Right atrium auricular region (tissue), 2 donors: ENCODE data around the gene R3HCC1L. TPM values are rescaled to one million over a fixed set of nuclear protein-coding genes. Genes with fewer than 3 reads are reported as not detected.

Experiments
- DNase-seq: peaks from one replicate; pipeline ENCODE4 v3.0.0-alpha.2; 2019; ENCODE audit warnings: low spot score
- H3K27ac ChIP-seq, 2 donors: fragments of 200-600 bp; sonication (generic); 1 replicate in 1 of 2; 2 replicates in 1 of 2; pipeline ENCODE4 v1.5.1; 2016 to 2019
- H3K27me3 ChIP-seq, 2 donors: fragments of 200-600 bp; sonication (generic); one replicate each; pipeline versions ENCODE4 v1.5.1 to v1.6.0; 2017 to 2019
- H3K36me3 ChIP-seq: fragments of 200-600 bp; sonication (generic); one replicate; pipeline ENCODE4 v1.5.1; 2016
- H3K4me1 ChIP-seq, 2 donors: fragments of 200-600 bp; sonication (generic); one replicate each; pipeline versions ENCODE4 v1.5.1 to v1.6.0; 2017 to 2019
- H3K4me3 ChIP-seq, 2 donors: fragments of 200-600 bp; sonication (generic); 1 replicate in 1 of 2; 2 replicates in 1 of 2; pipeline ENCODE4 v1.5.1; 2017 to 2019; ENCODE audit warnings: mild to moderate bottlenecking in 1 of 2, moderate library complexity in 1 of 2
- H3K9me3 ChIP-seq, 2 donors: fragments of 200-600 bp; sonication (generic); one replicate each; pipeline ENCODE4 v1.5.1; 2019
- total RNA-seq, 2 donors: library from RNA; depleted of rRNA; stranded (reverse); fragments of >200 nt; gene quantifications; one replicate each; pipeline ENCODE4 v1.1.0, GENCODE V29; 2016
- TF ChIP-seq, protein P1 (sequence below), 2 donors: fragments of 200-600 bp; sonication (generic); IDR thresholded peaks; one replicate each; pipeline ENCODE4 v1.5.1; 2019; ENCODE audit warnings: antibody characterized with exemption in 2 of 2

The R3HCC1L gene
- 1 to 10 TPM; 4.0 to 5.2 TPM for total RNA-seq

DNA sequence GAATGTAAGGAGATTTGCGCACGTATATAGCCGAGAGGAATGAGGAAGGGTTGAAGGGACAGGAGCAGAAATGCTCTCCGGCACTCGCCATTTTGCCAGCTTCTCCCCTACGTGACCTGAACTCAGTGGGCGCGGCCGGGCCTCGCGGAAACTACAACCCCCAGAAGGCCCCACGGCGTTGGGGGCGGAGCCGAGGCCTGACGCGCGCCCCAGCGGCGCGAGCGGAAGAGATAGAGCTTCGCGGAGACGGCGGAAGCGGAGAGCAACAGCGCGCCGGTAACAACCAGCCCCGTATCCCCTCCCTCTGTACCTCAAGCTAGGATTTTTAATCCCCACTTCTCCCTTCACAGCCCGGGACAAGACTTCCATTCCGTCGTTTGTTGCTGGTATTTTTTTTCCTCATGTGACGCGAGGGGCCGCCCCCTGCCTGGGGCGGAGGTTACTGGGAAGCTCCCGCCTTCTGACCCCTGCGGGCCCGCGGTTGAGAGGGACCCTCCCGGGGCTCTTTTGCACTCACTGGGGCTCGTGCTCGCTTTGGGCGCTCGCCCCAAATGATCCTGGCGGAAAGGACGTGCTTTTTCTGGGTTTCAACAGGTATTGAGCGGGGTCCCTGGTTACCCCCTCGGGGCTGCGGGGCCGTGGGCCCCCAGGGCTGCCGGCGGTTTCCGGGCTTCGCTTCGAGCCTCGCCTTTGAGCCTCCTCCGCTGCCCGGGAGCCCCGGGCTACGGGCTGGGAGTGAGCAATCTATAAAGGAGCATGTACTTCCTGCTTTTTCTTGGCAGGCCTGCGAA, at the start of gene R3HCC1L:
R3HCC1L (plus strand) TSS at position 227 of the 791 bp plus-strand sequence. CDS start 73,458 bp downstream, outside the sequence.
- no peaks in the 10 kb centered on the region for H3K27me3 ChIP-seq
- peaks cover 0 to 16% of the 10 kb centered on the region in 2 donors for H3K4me1 ChIP-seq
- H3K9me3 ChIP-seq = peaks cover 0 to 3% of the 10 kb centered on the region in 2 donors
- DNase-seq = peak; percentile 90
- no peaks in the 10 kb centered on the region for H3K36me3 ChIP-seq
- peak within 1 kb of the TSS; percentile 88 to 98 for H3K4me3 ChIP-seq
- peak within 1 kb of the TSS; percentile 84 to 93 for H3K27ac ChIP-seq
- TF ChIP-seq, protein P1, sequence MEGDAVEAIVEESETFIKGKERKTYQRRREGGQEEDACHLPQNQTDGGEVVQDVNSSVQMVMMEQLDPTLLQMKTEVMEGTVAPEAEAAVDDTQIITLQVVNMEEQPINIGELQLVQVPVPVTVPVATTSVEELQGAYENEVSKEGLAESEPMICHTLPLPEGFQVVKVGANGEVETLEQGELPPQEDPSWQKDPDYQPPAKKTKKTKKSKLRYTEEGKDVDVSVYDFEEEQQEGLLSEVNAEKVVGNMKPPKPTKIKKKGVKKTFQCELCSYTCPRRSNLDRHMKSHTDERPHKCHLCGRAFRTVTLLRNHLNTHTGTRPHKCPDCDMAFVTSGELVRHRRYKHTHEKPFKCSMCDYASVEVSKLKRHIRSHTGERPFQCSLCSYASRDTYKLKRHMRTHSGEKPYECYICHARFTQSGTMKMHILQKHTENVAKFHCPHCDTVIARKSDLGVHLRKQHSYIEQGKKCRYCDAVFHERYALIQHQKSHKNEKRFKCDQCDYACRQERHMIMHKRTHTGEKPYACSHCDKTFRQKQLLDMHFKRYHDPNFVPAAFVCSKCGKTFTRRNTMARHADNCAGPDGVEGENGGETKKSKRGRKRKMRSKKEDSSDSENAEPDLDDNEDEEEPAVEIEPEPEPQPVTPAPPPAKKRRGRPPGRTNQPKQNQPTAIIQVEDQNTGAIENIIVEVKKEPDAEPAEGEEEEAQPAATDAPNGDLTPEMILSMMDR (IDR thresholded peaks at IDR 0.05) = peak in 1 of 2 donors; percentile 17

DNA sequence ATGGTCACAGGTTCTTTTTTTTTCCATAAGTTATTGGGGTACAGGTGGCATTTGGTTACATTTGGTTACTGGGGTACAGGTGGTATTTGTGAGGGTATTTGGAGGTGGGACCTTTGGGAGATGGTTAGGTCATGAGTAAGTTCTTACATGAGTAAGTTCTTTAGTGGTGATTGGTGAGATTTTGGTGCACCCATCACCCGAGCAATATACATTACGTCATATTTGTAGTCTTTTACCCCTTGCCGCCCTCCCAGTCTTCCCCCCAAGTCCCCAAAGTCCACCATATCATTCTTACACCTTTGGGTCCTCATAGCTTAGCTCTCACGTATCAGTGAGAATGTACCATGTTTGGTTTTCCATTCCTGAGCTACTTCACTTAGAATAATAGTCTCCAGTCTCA, 49.2 kb upstream of the R3HCC1L start:
- TF ChIP-seq, protein P1 (IDR thresholded peaks at IDR 0.05) = no peak
- no peak overlapping the region for H3K4me3 ChIP-seq
- no peak for DNase-seq
- H3K27me3 ChIP-seq = no peaks in the 10 kb centered on the region
- no peaks in the 10 kb centered on the region for H3K9me3 ChIP-seq
- H3K36me3 ChIP-seq = no peaks in the 10 kb centered on the region
- no peak overlapping the region for H3K27ac ChIP-seq
- peaks cover 0 to 9% of the 10 kb centered on the region in 2 donors for H3K4me1 ChIP-seq

DNA sequence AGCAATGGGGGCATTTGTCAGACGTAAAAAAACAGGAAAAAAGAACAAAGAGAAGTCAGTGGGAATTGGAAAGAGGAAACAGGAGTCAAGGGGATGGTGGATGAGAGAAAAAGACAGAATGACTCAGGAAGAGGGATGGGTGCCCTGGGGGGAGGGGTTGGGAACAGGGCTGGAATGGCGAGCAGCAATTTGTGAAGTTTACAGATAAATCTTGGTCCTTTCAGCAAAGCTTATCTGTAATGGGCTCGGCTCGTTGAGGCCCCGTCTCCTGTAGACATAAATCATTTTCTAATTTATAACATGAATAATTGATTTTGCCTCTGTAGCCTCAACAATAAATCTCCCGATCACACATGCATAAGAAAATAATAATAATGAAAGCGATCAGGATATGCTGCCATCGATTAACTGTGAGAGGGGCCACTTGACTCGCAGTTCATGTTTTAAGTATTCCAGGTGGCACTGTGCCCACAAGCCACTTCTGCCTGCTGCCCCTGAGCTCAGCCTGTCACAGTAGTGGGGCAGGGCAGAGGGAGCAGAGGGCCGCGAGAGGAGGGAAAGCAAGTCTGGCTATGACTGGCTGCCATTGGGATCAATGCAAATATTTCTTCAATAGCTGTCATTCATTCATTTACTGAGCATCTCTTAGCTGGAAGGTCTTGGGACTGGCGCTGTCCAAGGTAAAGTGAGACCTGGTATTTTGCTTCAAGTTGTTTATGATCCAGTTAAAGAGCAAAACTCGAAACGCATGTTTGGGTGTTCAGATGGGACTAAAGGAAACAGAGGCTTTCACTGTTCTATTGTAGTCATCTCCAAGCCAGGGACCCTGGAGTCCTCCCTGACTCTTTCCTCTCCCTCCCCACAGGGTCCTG, 47.4 kb upstream of the R3HCC1L start:
- DNase-seq = no peak
- H3K27ac ChIP-seq = no peak overlapping the region
- H3K4me3 ChIP-seq = no peak overlapping the region
- H3K4me1 ChIP-seq = peaks cover 0 to 9% of the 10 kb centered on the region in 2 donors
- TF ChIP-seq, protein P1 (IDR thresholded peaks at IDR 0.05) = no peak
- no peaks in the 10 kb centered on the region for H3K36me3 ChIP-seq
- H3K27me3 ChIP-seq = no peaks in the 10 kb centered on the region
- H3K9me3 ChIP-seq = no peaks in the 10 kb centered on the region

DNA sequence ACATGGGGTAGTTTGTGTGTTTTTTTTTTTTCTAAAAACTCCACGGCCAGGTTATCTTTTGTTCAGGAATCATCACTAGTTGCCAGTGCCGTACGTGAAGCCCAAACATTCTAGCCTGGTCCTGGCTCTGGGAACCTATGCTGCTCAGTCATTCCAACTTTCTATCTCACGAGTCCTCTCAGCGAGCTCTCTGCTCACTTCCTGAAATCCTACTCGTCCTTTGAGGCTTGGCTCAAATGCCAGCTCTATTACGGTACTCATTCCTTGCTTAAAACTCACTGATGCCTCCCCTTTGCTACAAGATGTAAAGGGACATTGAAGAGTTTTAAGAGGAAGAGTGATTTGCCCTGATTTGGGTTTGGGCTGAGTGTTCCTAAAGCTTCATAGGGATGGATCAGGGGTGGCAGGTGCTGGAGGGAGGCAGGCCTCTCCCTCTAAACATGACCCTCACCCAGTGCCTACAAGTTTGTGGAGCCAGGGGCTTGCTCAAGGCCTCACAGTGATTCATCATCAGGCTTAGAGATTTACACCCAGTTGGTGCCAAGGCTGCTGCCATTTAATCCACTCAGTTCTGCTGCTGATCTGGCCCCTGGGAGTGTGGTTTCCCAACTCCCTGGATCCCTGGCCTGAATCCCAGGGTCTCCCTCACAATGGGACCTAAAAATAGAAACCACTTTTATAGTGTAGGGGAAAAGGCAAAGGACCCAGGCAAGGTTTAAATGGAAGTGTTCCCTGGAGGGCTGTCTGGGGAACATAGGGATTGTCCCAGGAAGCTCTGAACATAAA, 46.1 kb upstream of the R3HCC1L start:
- no peak for DNase-seq
- Histone ChIP-seq H3K9me3 (no peaks in the 10 kb centered on the region), H3K4me1 (peaks cover 0 to 9% of the 10 kb centered on the region in 2 donors), H3K36me3 (no peaks in the 10 kb centered on the region), H3K4me3 (no peak overlapping the region), H3K27ac (no peak overlapping the region), H3K27me3 (no peaks in the 10 kb centered on the region)
- TF ChIP-seq, protein P1 (IDR thresholded peaks at IDR 0.05) = no peak

DNA sequence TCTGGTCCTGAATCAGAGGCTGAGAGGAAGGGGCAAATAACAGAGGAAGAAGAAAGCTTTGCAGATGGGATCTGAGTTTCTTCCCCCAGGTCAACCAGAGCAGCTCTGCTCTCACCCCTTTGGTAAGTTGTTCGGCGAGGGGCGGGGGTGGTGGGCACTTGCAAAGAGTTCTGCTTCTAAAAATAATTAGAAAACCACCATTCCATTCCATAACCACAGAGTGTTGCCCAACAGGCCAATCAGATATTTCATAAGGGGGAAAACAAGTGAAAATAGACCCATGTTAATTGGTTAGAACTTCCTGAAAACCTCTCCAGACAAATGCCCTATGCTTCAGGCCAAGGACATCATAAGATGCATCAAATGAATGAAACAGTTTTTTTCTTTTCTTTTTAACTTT, 43.6 kb upstream of the R3HCC1L start:
- TF ChIP-seq, protein P1 (IDR thresholded peaks at IDR 0.05) = no peak
- Histone ChIP-seq H3K4me3 (no peak overlapping the region), H3K9me3 (no peaks in the 10 kb centered on the region), H3K27me3 (no peaks in the 10 kb centered on the region), H3K4me1 (peaks cover 0 to 9% of the 10 kb centered on the region in 2 donors), H3K27ac (no peak overlapping the region), H3K36me3 (no peaks in the 10 kb centered on the region)
- no peak for DNase-seq
